Right lung (tissue), 10 donors: Measurements from ENCODE around the gene CMTM8. TPM values are rescaled to one million over a fixed set of nuclear protein-coding genes. Genes with fewer than 3 reads are reported as not detected.
A peak's percentile ranks its signal among the peaks of the same experiment; 100 is the strongest.
"Not testable (repeated sequence)": the region's sequence is repeated elsewhere in the genome, so short reads cannot be mapped to it uniquely, and the experiment has no call there.

Experiments
- DNase-seq, 2 donors: peaks; one replicate each; pipeline ENCODE4 v3.0.0-alpha.2; 2013
- long read RNA-seq, 8 donors: transcript quantifications; one replicate each; lab custom pipeline, GENCODE V29; 2026
- polyA plus RNA-seq, 5 donors: library from polyadenylated mRNA; unstranded; fragments of 120-200 nt; gene quantifications; one replicate each; pipeline versions ENCODE4 v1.2.1 to v1.2.3, GENCODE V29; 2013; ENCODE audit warnings: inconsistent platforms in 1 of 5, low replicate concordance in 1 of 5; ENCODE audit not compliant: insufficient read length in 5 of 5, insufficient read depth in 1 of 5

The CMTM8 gene
- polyA plus RNA-seq: 10 to 100 TPM; 12.1 to 15.6 (median 13.9) TPM
- long read RNA-seq, donor 1, transcript CMTM8-201 (4 exons, 1,174 nt): major isoform, 14 of 21 reads
- long read RNA-seq, donor 1, partial matches to known transcripts: 7 of 21 reads
- long read RNA-seq, donor 1, other reads (novel, unspliced or antisense): 0 of 21 reads
- long read RNA-seq, donor 2, transcript CMTM8-201 (4 exons, 1,174 nt): major isoform, 5 of 5 reads
- long read RNA-seq, donor 2, partial matches to known transcripts: 0 of 5 reads
- long read RNA-seq, donor 2, other reads (novel, unspliced or antisense): 0 of 5 reads
- long read RNA-seq, donor 3, transcript CMTM8-201 (4 exons, 1,174 nt): major isoform, 18 of 24 reads
- long read RNA-seq, donor 3, partial matches to known transcripts: 5 of 24 reads
- long read RNA-seq, donor 3, other reads (novel, unspliced or antisense): 0 of 24 reads
- long read RNA-seq, donor 4, transcript CMTM8-201 (4 exons, 1,174 nt): major isoform, 6 of 12 reads
- long read RNA-seq, donor 4, partial matches to known transcripts: 5 of 12 reads
- long read RNA-seq, donor 4, other reads (novel, unspliced or antisense): 0 of 12 reads
- long read RNA-seq, donor 5, transcript CMTM8-201 (4 exons, 1,174 nt): major isoform, 11 of 24 reads
- long read RNA-seq, donor 5, partial matches to known transcripts: 9 of 24 reads
- long read RNA-seq, donor 5, other reads (novel, unspliced or antisense): 0 of 24 reads
- long read RNA-seq, donor 6, transcript CMTM8-201 (4 exons, 1,174 nt): major isoform, 14 of 32 reads
- long read RNA-seq, donor 6, partial matches to known transcripts: 18 of 32 reads
- long read RNA-seq, donor 6, other reads (novel, unspliced or antisense): 0 of 32 reads
- long read RNA-seq, donor 7, transcript CMTM8-201 (4 exons, 1,174 nt): major isoform, 5 of 11 reads
- long read RNA-seq, donor 7, partial matches to known transcripts: 6 of 11 reads
- long read RNA-seq, donor 7, other reads (novel, unspliced or antisense): 0 of 11 reads
- long read RNA-seq, donor 8, transcript CMTM8-201 (4 exons, 1,174 nt): major isoform, 6 of 6 reads
- long read RNA-seq, donor 8, partial matches to known transcripts: 0 of 6 reads
- long read RNA-seq, donor 8, other reads (novel, unspliced or antisense): 0 of 6 reads

DNA sequence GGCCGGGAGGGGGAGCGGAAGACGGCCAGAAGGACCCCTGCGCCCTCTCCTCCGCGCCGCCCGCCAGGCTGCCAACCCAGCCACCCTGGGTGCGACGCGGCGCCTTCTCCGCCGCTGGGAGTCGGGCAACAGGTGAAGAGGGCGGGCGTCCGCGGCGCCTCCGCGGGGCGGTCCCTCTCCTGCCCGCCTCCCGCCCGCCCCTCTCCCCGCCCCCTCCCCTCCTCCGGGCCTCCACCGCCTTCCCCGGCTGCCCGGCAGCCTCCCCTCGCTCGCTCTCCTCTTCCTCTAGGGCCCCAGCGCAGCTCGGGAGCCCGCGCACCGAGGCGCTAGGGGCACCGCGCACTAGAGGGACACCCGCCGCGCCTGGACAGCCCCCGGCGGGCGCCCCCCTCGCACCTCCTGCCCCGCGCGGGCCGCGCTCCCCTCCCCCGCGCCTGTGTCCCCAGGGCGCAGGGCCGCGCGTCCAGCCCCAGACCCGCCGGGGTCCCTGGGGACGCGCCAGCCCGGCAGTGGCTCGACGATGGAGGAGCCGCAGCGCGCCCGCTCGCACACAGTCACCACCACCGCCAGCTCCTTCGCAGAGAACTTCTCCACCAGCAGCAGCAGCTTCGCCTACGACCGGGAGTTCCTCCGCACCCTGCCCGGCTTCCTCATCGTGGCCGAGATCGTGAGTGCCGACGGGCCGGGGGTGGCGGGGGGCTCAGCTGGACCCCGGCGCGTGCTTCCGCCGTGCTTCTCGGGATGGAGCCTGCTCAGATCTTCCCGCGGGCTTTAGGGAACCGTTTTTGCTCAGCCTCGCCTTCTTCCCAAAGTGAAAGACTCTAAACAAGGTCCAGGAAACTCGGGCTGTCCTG, at the start of gene CMTM8:
Gene CMTM8, plus strand, starts transcription at position 228 of the 854 bp plus-strand sequence. Its CDS starts 293 bp downstream, at position 521.
- peak; percentile 59 to 70 for DNase-seq

DNA sequence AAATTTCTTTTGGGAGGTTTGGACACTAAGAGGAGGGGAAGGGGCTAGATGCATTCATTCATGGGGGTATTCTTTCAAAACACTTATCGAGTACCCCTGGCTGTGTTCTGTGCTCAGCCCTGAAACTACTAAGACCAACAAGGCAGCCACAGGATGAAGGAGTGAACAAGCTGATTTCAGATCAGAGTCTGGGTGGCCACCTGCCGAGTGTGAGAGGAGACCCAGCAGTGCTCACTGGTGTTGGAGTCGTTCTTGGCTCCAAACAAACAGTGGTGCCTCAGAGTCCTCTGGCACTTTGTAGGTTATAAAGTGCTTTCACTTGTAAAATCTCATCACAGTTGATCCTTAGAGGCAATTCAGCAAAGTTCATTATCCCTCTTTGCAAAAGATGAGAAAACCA, 48.8 kb upstream of the CMTM8 start:
- no peak for DNase-seq

DNA sequence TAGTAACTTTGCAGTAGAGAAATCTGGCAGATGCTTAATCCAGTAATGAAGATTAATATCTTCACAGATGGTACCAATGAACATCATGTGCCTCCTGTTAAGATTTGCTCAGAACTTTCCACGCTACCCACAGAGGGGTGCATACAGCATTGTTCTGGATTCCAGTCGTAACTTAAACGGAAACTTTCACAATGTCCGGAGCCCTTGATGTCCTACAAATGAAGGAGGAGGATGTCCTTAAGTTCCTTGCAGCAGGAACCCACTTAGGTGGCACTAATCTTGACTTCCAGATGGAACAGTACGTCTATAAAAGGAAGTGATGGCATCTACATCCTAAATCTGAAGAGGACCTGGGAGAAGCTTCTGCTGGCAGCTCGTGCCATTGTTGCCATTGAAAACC, 47.9 kb upstream of the CMTM8 start:
- DNase-seq: not testable (repeated sequence)

DNA sequence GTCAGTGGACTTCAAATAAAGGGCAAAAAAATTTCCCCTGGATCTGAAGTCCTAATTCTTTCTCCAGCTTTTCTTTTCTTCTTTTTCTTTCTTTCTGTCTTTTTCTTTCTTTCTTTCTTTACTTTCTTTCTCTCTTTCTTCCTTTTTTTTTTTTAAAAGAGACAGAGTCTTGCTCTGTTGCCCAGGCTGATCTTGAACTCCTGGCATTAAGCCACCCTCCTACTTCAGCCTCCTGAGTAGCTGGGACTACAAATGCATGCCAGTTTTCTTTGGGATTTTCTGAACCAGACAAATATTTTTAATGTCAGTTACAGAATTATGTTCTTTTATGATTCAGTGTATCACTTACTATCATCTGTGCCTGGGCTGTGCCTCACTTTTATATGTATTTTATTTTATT, 45.4 kb upstream of the CMTM8 start:
- no peak for DNase-seq

DNA sequence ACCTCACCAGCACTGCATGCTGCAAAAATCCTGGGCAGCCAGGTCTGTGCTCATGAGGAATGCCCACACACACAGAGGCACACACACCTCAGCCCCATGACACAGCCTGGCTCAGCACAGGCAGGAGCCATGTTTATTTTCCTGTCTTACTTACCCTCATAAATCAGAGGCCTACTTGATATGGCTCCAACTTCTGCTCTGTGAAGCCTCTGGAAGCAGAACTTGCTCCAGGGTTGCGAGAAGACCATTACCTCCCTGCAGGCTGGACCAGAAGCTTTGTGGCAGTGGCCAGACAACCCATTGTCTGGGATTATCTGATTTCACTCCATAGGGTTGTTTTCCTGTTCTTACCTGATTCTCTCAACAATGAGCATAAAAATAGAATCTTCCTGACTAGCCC, 43.8 kb upstream of the CMTM8 start:
- DNase-seq: no peak

DNA sequence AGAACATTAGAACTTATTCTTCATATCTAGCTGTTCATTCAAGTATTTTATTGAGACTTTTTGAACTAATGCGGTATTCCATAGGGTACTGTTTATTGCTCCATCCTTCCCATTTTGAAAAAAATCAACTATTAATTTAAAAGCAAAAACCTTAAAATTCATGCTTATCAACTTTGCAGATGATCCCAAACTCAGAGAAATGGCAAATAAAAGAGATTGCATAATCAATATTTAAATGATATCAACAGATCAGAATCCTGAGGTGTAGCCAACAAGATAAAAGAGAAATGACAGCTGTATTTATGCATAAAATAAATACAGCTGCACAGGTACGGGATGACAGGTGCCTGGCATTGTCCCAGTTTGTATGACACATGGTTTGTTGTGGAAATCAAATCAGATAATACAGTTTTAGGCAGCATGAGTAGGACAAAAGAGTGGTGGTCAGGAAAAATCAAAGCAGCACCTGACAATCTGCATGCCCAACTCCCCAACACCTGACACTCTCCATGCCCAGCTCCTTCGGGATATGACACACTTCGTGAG, 42.4 kb upstream of the CMTM8 start:
- DNase-seq: no peak

GRCh38 chr3:32197991-32198390, 40.5 kb upstream of the CMTM8 start:
- no peak for DNase-seq

DNA sequence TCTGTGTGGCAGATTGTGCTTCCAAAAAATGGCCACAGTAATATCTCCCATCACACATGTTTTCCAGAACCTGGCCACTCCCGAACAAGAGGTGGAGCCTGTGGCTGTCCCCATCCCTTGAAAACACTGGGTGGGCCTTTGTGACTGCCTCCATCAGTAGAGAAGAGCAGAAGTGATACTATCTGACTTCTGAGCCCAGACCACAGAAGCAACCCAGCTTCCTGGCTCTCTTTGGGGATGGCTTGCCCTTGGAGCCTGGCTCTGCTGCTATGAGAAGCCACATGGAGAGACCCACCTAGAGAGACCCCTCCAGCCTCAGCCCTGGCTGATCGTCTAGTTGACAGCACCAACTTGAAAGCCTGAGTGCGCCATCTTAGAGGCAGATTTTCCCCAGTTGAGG, 39.8 kb upstream of the CMTM8 start:
- no peak for DNase-seq

- no peak for DNase-seq
These were observed 38.0 kb upstream of the CMTM8 start for GRCh38 chr3:32200490-32200889.

DNA sequence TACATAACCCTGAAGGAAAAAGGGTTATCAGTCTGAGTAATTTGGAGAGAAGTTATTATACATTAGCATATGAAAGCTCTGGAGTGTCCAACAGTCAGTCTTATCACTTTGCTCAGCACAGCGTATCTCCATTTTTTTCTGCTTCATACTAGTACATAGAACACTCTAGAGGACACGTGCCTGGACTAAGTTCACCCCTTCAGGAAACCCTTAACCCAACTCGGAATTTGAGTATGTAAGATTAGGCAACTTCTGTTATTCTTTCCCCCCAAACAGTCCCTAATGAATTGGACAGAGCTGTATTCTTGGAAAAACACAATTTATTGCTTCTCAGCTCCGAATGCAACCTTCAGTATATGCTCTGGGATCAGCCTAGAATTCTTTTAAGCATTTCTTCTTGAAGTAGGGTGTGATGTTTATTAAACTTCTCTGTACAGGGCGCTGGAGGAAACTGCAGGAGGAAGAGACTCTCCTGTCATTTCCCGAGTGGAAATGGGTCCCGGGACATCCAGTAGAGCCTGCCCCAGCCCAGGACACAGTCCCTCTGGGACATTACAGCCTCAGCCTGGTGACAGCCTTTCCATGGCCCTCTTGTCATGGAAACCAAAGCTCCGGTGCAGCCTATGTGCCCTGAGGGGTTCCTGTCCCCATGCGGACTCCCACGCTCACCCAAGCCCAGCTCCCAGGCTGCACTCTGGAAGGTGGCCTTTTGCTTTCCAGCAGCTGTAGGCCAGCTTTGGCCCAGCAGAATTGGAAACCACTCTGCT, 37.3 kb upstream of the CMTM8 start:
- DNase-seq: no peak

- DNase-seq: no peak
These were observed 36.0 kb upstream of the CMTM8 start for GRCh38 chr3:32202496-32202895.

DNA sequence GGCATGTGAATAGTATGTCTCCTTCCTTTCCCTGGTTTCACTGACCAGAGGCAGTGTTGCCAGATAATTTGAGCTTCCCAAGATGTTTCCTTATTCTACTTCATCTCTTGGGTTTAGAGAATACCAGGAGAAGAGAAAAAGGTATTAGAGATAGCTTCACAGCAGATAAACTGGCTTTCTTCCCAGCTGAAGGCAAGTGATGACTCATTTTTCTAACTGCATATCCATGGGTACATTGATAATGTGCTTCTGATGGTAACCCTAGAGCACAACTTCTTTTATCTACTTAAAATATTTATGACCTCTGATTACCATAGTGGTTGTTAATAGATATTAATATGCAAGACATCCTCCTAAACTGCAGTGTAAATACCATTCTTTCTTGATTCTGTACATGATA, 34.6 kb upstream of the CMTM8 start:
- no peak for DNase-seq

GRCh38 chr3:32208447-32208846, 30.0 kb upstream of the CMTM8 start:
- DNase-seq: no peak

- no peak for DNase-seq
These were observed 23.3 kb upstream of the CMTM8 start for GRCh38 chr3:32215185-32215584.

GRCh38 chr3:32216172-32216783, 22.2 kb upstream of the CMTM8 start:
- no peak for DNase-seq

DNA sequence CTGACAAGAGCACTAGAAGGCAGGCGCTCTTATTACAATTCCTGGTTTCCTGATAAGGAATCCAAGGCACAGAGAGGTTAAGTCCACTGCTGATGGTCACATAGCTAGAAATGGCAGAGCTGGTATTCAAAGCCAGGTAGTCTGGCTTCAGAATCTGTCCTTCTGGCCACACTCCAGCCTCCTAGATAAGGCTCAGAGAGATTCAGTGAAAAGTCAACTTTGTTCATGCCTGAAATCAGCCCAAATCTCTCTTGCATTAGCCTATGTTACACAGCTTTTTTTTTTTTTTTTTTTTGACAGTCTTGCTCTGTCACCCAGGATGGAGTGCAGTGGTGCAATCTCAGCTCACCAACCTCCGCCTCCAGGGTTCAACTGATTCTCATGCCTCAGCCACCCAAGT, 21.1 kb upstream of the CMTM8 start:
- no peak for DNase-seq

GRCh38 chr3:32219537-32219936, 18.9 kb upstream of the CMTM8 start:
- no peak for DNase-seq

- DNase-seq: no peak
These were observed 18.5 kb upstream of the CMTM8 start for GRCh38 chr3:32220006-32220405.

- DNase-seq: no peak
These were observed 15.5 kb upstream of the CMTM8 start for GRCh38 chr3:32222950-32223349.
